Measurements from ENCODE around the gene JPH3.
"Not testable (repeated sequence)": the region's sequence is repeated elsewhere in the genome, so short reads cannot be mapped to it uniquely, and the experiment has no call there.

JPH3 gene

DNA sequence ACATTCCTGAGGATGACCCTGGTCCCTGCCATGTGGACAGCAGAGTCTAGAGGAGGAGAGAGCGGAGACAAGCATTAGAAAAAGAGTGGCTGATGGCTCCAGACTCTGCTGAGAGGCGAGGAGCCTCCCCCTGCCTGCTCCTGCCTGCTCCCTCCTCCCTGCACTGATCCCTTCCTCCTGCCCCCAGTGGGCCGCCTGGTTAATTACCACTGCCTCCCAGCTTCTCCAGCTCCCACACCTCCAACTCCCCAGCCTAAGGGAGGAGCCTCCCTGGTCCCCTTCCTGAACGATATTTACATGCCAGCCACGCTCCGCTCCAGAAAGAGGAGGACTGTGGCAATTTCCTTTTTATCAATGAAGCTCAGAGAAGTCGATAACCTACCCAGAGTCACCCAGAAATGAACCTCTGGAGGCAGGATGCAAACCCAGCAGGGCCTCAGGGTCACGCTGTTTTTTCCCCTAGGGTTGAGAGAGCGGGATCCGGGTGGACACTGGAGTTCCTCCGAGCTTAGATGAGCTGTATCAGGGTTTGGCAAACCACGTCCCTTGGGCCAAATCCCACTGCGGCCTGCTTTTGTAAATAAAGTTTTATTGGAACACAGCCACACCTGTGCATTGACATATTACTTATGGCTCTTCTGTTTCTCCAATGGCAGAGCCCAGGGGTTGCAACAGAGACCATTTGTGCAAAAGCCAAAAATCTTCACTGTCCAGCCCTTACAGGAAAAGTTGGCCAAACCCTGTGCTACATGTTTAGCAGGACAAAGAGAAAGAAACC lies 27.1 kb upstream of the JPH3 start:
- DNase-seq, result no peak

DNA sequence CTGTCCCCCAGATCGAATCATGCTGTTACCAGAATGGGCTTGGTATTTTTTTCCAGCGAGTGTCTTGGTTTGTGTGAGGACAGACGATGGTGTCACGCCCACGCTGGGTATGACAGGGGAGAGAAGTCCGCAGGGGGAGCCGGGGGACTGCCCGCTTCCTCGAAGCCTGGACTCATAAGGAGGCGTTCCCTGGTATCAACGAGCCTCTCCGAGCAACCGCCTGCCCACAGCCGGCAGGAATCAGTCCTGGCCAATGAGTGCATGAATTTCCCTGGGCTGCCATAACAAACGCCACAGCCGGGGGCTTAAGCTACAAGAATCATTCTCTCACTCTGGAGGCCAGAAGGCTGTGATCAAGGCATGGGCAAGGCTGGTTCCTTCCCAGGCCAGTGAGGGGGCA lies 26.1 kb upstream of the JPH3 start:
- no peak for DNase-seq

DNA sequence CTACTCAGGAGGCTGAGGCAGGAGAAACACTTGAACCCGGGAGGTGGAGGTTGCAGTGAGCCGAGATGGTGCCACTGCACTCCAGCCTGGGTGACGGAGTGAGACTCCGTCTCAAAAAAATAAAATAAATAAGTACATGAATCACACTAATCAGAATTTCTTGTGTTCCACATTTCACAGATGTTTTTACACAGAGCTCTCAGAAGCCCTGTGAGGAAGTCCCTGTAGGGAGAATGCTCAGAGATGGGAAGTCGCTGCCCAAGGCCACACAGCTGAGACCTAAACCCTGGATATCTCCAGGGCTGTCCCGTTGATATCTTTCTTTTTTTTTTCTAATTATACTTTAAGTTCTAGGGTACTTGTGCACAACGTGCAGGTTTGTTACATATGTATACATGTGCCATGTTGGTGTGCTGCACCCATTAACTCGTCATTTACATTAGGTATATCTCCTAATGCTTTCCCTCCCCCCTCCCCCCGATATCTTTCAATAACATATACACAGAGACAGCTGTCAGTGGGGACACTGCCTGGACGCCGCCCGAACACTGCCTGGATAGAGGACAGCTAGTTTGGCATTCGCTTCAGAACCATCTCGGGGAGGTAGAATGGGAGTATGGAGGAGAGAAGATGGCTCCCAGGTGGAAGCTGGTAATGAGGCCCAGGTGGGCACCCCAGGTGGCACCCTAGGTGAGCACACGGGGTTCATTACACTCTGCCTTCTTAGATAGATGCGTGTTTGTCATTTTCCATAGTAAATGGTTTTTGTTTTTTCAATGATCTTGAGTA lies 24.0 kb upstream of the JPH3 start:
- not testable (repeated sequence) for DNase-seq

DNA sequence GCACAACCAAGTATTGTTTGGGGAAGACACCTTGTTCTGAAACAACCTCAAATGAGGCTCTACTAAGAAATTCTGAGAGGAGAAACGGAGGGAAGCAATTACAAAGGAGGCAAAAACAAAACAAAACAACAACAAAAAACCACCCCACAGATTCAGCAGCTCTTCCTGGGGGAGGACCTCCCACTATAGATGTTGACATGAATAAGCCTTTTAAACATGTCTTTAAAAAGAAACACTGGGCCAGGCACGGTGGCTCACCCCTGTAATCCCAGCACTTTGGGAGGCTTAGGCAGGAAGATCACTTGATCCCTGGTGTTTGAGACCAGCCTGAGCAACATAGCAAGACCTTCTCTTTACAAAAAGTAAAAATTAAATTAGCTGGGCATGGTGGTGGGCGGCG lies 22.6 kb upstream of the JPH3 start:
- no peak for DNase-seq

DNA sequence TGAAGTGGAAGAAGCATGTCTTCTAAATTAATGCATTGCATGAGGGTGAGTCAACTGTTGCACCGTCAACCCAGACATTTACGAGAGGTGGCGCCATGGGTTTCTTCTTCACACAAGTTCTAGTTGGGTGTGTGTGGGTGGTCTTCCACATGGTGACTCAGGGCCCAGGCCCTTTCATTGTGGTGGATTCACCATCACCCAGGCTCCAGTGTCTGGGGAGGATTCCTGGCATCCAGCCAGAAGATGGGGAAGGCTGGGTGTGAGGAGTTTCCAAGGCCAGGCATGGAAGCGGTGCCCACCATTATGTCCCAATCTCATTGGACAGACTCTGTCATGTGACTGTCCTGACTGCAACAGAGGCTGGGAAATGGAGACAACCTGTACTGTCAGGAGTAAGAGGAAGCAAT lies 21.4 kb upstream of the JPH3 start:
- no peak for DNase-seq

DNA sequence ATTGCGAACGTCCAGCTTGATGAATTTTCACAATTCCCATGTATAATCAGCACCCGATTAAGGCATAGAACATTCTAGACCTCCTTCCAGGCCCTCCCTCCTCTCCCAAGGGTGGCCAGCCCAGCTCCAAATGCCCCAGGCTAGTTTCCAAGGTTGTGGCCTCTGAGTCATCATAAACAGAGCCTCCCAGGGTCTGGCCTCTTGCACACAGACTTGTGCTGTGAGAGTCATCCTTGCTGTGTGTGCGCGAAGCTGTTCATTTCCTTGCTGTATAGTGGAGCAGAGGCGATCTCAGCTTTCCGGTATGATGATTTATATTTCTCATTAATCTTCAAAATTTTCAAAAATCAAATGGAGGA lies 20.5 kb upstream of the JPH3 start:
- no peak for DNase-seq

DNA sequence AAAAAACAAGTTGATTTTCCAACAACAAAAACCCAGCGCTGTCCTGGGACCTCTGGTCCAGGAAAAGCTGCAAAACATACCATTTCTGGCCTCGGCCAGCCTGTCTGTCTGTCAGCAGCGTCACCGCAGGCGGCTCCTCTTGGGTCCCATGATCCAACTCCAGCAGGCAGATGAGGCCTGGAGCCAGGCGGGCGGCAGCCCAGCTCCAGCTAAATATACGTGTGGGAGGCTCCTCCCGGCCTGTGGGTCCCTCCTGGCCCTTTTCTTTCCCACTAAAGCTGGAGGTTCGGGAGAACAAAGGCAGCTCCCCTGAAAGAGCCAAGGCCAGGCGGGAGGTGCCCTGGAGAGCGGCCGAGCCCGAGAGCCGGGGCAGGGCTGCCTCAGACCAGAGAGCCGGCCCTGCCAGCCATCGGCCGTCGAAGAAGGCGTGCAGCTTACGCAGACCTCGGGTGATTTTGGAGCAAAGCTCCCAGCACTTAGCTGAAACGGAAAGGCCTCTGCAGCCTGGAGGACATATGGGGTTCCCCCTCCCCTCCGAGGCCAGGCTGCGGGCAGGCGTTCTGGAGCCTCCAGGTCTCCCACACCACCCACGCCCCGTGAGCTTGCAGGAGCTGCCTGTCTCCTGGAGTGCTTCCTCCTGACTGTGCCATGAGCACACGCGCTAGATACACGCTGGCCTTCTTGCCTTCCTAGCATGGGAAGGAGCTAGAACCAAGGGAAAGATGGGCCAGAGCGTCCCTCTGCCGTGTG lies 19.9 kb upstream of the JPH3 start:
- no peak for DNase-seq

DNA sequence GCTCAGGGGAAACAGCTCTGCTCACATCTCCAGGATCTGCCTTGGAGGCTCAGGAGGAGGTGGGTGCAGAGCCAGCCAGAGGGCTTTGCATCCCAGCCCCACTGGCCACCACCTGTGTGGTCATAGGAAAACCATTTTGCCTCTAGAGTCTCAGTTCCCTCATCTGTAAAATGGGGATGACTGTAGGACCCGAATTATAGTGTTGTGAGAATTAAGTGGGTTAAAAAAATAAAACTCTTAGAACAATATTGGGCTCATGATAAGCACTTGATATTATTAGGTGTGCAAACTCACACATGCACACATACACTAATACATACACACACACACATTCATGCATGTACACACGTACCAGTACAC lies 19.4 kb upstream of the JPH3 start:
- DNase-seq, result no peak

DNA sequence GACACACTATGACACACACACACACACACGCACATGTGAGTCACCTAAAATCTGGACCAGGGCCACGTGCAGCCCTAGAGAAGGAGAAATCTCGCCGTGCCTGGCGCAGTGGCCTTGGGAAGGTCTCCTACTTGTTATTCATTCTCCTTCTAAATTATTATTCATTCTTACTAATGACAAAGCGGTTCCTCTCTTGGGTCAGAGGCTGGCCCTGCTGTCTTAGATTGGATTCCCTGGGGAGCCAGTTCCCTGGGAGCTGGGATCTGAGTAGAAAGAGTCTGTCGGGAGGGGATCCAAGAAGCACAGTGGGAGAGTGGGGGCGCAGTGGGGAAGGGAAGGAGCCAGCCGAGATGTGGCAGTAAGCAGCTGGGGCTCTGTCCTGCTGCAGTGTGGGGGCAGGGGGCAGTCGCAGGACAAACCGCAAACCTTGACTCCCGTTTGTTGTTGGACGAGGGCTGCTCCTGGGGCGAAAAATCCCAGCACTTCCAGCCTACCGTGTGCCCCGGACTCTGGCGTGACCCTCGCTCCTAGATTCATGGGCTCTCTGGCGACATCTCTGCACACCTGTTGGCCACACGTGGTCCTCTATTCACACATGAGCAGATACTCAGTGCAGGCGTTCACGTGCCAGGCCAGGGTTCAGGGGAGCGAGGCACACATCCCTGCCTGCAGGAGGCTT lies 18.7 kb upstream of the JPH3 start:
- no peak for DNase-seq

DNA sequence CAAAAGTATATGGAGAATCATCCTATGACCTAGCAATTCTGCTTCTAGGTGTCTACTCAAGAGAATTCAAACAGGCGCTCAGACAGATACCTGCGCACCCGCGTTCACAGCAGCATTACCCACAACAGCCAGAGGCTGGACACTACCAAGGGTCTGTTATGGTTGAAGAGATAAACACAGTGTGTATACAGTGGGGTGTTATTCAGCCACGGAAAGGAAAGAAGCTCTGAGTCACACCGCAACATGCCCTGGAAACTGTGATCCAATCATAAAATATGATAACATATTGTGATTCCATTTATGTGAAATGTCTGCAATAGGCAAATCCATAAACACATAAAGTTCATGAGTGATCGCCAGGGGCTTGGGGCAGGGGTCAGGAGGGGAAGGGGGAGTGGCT lies 18.0 kb upstream of the JPH3 start:
- DNase-seq, result no peak

DNA sequence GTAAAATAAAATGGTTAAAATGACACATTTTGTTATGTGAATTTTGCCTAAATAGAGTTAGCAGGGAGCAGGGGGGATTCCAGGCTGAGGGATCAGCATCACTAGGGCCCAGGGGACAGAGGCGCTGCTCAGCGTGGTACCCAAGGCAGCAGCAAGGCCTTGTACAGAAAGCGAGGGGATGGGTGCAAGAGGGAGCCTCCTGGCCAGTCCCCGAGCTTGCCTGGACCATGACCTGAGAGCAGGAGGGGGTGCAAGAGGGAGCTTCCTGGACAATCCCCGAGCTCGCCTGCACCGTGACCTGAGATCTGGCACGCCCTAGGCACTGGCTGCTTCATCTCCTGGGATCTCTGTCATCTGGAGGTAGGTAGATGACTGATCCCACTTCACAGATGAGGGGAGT lies 17.3 kb upstream of the JPH3 start:
- DNase-seq, result no peak

DNA sequence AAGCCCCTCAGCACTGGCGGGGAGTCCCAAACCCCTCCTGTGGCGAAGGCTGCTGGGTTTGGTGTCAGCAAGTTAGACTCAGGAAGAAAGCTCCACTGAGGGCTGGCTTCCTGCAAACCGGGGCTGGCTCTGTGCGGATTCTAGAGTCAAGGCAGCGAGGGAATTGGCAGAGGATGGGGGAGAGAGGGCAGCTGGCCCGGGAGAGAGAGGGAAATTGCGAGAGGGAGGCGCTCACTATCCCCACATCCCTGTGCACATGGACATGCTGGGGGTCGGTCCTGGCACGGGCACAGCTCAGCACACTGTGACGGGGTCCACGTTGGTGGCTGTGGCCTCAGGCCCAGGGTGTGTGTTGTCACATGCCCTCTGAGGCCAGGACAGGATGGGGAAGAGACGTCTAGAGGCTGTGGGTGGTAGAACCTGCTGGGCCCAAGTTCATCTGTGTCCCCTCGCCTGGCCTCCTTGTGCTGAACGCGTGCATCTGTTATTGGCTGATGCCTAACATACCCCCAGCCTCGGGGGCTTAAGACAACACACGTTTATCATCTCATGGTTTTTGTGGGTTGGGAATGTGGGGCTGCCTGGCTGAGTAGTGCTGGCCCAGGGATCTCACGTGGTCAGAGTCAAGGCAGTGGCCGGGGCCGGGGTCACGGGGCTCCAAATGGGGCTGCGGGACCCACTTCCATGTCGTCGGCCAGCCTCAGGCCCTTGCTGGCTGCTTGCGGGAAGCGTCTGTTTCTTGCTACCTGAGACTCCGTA lies 16.7 kb upstream of the JPH3 start:
- DNase-seq, result no peak

DNA sequence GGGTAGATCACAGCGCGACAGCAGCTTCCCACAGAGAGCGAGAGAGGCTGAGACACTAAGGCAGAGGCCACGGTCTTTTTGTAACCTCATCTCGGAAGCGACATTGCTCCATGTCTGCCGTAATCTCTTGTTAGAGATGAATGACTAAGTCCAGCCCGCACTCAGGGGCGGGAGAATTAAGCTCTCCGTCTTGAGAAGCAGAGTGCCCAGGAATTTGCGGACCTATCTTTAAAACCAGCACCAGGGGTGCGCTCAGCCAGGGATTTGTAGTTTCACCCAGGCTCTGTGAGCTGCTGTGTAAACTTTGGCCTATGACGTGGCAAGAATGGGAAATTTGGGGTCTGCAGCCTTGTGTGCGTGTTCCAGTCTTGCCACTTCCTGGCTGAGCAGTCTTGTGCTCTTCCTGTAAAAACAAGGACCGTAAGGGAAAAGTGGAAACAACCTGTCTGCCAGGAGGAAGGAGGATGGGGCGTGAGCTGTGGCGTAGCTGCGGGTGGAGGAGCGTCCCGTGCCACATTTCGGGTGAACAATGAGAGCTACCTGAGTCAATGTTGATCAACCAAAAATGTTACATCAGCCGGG lies 16.0 kb upstream of the JPH3 start:
- DNase-seq, result no peak

DNA sequence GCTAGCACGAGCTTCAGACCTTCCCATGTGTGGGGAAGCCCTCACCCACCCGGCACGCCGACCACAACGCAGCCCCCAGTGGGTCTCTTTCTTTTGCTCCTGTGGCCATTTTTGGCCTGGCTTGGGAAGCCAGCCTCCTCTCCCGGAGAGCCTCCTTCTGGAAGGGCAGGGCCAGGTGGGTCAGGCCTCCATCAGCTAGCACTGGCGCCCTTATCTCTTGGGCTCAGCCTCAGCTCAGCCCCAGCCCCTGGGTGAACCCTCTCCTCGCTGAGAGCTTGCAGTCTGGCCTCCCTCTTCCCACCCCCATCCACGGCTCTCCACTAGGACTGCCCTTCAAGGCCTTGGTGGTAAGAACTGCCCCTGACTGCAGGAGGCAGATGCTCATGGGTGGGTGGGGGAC lies 14.7 kb upstream of the JPH3 start:
- no peak for DNase-seq

DNA sequence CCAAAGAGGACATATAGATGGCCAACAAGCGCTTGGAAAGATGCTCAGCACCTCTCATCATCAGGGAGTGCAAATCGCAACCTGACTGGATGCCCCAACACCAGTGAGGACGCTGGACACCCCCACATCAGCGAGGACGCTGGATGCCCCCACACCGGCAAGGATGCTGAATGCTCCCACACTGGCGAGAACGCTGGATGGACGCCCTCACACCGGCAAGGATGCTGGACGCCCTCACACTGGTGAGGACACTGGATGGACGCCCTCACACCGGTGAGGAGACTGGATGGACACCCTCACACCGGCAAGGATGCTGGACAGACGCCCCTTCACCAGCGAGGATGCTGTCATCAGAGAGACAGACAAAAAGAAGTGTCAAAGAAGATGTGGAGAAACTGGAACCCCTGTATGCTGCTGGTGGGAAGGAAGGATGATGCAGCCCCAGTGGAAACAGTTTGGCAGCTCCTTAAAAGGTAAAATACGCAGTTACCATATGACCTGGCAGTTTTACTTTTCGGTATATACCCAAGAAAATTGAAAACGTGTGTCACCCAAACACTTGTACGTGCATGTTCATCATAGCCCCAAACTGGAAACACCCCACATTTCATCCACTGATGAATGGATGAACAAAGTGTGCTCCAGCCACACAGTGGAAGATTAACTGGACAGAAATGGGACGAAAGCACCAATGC lies 10.1 kb upstream of the JPH3 start:
- no peak for DNase-seq

DNA sequence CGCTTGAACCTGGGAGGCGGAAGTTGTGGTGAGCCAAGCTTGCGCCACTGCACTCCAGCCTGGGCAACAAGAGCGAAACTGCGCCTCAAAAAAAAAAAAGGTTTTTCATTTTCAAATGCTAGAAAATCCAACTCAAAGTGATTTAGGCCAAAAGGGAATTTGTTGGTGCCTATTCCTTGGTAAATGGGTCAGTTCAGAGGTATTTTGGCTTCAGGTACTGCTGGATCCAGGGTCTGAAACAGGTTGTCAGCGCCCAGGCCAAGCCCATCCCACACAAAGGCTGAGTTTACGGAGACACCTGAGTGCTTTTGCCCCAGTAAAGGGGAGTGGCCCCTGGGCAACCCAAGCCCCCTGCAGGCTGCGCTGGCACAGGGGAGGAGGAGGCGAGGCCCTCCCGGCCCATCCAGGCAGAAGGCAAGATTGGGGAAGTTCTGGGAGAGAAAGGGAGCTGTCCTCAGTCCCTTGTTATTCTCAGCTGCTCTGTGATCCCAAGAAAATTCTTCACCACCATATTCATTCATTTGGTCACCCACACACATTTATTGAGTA lies 8.5 kb upstream of the JPH3 start:
- no peak for DNase-seq

DNA sequence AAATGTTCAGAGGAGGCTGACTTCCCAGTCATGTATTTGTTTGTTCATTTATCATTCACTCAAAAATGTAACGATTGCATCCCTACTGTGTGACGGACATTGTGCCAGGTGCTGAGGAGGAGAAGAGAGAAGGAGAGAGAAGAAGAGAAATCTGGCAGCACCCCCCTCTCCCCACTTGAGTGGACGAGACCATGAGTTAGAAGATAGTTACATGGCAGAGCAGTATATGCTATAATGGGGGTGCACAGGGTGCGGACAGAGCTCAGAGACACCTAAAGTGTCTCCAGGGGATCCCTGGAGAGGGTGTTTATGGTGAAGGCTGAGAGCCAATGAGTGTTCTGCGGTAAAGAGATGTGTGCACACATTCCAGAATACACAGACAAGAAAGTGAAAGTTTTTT lies 6.6 kb upstream of the JPH3 start:
- DNase-seq, result no peak

DNA sequence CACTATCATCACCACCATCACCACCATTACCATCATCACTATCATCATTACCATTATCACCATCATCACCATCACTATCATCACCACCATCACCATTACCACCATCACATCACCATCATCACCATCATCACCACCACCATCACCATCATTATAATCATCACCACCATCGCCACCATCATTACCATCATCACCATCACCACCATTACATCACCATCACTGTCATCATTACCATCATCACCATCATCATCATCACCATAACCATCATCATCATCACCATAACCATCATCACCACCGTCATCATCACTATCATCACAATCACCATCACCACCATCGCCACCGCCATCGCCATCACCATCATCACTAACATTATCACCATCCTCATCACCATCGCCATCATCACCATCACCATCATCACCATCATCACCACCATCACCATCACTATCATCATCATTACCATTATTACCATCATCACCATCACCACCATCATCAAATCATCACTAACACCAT lies 4.9 kb upstream of the JPH3 start:
- DNase-seq, result no peak

DNA sequence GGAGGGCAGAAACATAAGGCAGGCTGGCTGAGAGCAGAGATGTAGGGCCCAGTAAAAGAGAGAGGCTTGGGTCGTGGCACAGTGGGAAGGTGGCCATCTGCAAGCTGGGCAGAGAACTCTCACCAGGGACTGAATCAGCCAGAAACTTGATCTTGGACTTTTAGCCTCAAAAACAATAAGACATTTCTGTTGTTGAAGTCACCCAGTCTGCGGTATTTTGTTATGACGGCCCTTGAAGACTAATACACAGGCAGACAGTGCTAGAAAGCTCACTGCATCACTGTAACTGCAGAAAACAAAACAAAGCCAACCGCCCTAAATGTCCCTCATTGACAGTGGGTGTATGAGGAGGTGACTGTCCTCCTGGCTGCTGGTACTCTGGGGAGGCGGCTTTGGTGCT lies 3.9 kb upstream of the JPH3 start:
- DNase-seq, result no peak

DNA sequence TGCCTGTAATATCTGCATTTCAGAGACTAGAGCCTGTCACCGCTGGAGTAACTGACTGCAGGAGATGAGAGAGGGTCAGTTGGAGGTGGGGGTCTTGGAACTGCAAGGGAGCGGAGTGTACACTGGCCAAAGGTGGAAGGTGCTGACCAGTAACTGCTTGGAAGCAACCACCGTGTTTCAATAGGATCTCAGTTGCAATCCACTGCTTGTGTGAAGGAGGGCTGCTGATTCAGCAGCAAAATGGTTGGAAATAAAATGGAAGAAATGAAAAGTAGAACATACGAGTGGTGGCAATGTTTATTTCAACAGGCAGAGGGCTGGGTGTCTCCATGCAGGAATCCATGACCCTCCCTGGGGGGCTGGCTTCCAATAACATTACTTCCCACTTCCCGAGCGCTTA lies 2.1 kb upstream of the JPH3 start:
- no peak for DNase-seq

DNA sequence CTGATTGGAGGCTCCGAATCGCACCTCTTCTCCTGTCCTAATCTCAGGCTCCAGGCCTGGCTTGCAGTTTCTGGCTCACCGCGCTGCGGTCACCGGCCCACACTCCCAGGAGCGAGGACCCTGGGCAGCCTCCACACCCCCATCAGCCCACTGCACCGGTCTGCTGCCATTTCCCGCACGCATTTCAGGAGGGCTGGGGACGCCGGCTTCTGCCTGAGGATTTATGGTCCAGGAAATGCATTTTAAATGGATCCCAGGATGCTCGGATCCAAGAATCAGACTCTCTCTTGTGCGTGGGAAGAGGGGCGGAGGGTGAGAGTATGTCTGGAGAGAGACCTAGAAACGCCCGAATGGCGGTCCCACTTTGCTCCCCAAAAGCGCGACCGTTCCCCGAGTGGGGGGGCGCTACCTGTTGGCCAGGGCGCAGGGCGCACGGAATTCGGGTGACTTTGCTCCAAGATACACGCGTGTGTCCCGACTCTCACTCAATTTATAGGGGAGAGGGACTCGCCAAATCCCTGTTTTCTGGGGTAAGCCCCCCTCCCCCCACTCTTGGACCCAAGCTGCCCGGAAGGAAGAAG lies 817 bp upstream of the JPH3 start:
- DNase-seq, result no peak
